ENCODE results near the gene TMPRSS3. TPM values are rescaled to one million over a fixed set of nuclear protein-coding genes. Genes with fewer than 3 reads are reported as not detected.
A peak's percentile ranks its signal among the peaks of the same experiment; 100 is the strongest.

Gene TMPRSS3
- total RNA-seq, 1 donor from 2014 or later: not detected

DNA sequence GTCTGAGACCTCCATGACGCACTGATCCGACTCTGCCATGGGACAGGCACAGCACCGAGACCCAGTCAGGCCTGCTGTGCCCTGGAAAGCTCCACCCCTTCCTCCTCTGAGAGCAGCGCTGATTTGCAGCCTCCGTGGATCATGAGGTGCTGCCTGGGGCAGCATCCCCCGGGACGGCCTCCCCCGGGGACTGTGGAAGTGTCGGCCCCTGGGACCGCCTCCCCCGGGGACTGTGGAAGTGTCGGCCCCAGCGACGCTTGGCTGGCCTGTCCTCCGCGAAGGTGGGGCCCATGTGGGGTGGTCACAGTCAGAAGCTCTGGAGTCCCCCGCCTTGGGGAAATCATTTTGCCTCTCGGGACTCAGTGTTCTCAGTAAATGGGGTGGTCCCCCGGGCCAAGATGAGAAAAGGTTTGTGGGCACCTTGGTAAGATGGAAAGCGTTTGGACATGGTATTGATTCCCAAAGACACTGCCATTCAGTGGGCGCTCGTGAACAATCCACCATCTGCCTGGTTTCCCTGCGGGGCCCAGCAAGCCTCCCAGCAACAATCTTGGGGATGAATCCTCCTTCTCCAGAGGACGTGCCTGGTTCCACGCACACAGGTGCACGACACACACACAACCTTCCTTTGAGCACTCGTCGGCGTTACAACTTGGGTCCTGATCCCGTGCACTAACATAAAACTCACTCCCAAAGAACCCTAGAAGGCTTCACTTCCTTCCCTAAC, 48.1 kb downstream of the TMPRSS3 start:
- TF ChIP-seq CTCF (IDR thresholded peaks at IDR 0.05; ENCODE audit: unreplicated experiment): no peak
- peaks cover 12% of the 10 kb centered on the region for H3K27me3 Mint-ChIP-seq (ENCODE audit: low read depth)
- H3K4me1 Mint-ChIP-seq: no peaks in the 10 kb centered on the region
- H3K36me3 Mint-ChIP-seq: no peaks in the 10 kb centered on the region
- no peak overlapping the region for H3K4me3 Mint-ChIP-seq
- no peak overlapping the region for H3K27ac Mint-ChIP-seq
- no peaks in the 10 kb centered on the region for H3K9me3 Mint-ChIP-seq
- peak in 1 of 2 experiments; percentile 27 for DNase-seq (ENCODE audit: low spot score in 2 of 2, unreplicated experiment in 2 of 2)

GRCh38 chr21:42346866-42347600, 48.8 kb downstream of the TMPRSS3 start:
- no peak for TF ChIP-seq CTCF (IDR thresholded peaks at IDR 0.05; ENCODE audit: unreplicated experiment)
- peak in 1 of 2 experiments; percentile 14 for DNase-seq (ENCODE audit: low spot score in 2 of 2, unreplicated experiment in 2 of 2)
- Mint-ChIP-seq H3K4me3 (no peak overlapping the region), H3K27ac (no peak overlapping the region), H3K9me3 (no peaks in the 10 kb centered on the region), H3K36me3 (no peaks in the 10 kb centered on the region), H3K4me1 (no peaks in the 10 kb centered on the region), H3K27me3 (ENCODE audit: low read depth) (peaks cover 7% of the 10 kb centered on the region)

GRCh38 chr21:42346441-42346840, 49.4 kb downstream of the TMPRSS3 start:
- Mint-ChIP-seq H3K27ac (no peak overlapping the region), H3K36me3 (no peaks in the 10 kb centered on the region), H3K4me1 (no peaks in the 10 kb centered on the region), H3K9me3 (no peaks in the 10 kb centered on the region), H3K27me3 (ENCODE audit: low read depth) (peaks cover 7% of the 10 kb centered on the region), H3K4me3 (no peak overlapping the region)
- no peak for TF ChIP-seq CTCF (IDR thresholded peaks at IDR 0.05; ENCODE audit: unreplicated experiment)
- DNase-seq (ENCODE audit: low spot score in 2 of 2, unreplicated experiment in 2 of 2): no peak

DNA sequence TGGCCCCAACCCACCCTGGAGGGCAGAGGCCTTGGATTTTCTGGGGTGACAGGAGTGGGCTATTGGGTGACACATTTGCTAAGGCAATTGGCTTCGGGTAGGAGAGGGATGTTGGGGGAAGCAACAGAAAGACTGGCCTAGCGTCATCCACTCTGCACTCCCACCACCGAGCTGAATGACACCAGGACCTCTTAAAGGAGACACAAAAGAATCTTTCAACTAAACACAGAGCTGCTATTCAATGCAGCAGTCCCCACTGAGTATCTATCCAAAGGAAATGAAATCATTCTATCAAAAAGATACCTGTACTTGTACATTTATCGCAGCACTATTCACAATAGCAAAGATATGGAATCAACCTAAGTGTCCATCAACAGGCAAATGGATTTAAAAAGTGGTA, 51.2 kb downstream of the TMPRSS3 start:
- no peaks in the 10 kb centered on the region for H3K9me3 Mint-ChIP-seq
- no peaks in the 10 kb centered on the region for H3K4me1 Mint-ChIP-seq
- no peak overlapping the region for H3K4me3 Mint-ChIP-seq
- TF ChIP-seq CTCF (IDR thresholded peaks at IDR 0.05; ENCODE audit: unreplicated experiment): no peak
- H3K27ac Mint-ChIP-seq: no peak overlapping the region
- DNase-seq (ENCODE audit: low spot score in 2 of 2, unreplicated experiment in 2 of 2): no peak
- no peaks in the 10 kb centered on the region for H3K36me3 Mint-ChIP-seq
- peaks cover 7% of the 10 kb centered on the region for H3K27me3 Mint-ChIP-seq (ENCODE audit: low read depth)

GRCh38 chr21:42343963-42344510, 51.8 kb downstream of the TMPRSS3 start:
- no peaks in the 10 kb centered on the region for H3K36me3 Mint-ChIP-seq
- peak in 1 of 2 experiments; percentile 9 for DNase-seq (ENCODE audit: low spot score in 2 of 2, unreplicated experiment in 2 of 2)
- H3K4me3 Mint-ChIP-seq: no peak overlapping the region
- H3K4me1 Mint-ChIP-seq: no peaks in the 10 kb centered on the region
- no peak overlapping the region for H3K27ac Mint-ChIP-seq
- peaks cover 7% of the 10 kb centered on the region for H3K27me3 Mint-ChIP-seq (ENCODE audit: low read depth)
- H3K9me3 Mint-ChIP-seq: no peaks in the 10 kb centered on the region
- TF ChIP-seq CTCF (IDR thresholded peaks at IDR 0.05; ENCODE audit: unreplicated experiment): no peak
